Heart right ventricle (tissue), 16 donors: ENCODE measurements around the gene OPRM1. TPM values are rescaled to one million over a fixed set of nuclear protein-coding genes. Genes with fewer than 3 reads are reported as not detected.
"Not testable (repeated sequence)": the region's sequence is repeated elsewhere in the genome, so short reads cannot be mapped to it uniquely, and the experiment has no call there.

Experiments
- ATAC-seq, 8 donors: fragments of 200-7000 bp; cut with Tn5 transposase; one replicate each; pipeline ENCODE4 v1.9.1; 2020; ENCODE audit warnings: mild to moderate bottlenecking in 8 of 8, moderate library complexity in 8 of 8, moderate number of reproducible peaks in 1 of 8
- DNase-seq, 2 donors: peaks; one replicate each; pipeline ENCODE4 v3.0.0-alpha.2; 2020
- H3K27ac ChIP-seq, 10 donors: fragments of 200-600 bp; sonication (generic) in 2 of 10; one replicate each; pipeline versions ENCODE4 v1.5.0 to v1.8.0; 2020 to 2022; ENCODE audit warnings: mild to moderate bottlenecking in 3 of 10
- H3K27me3 ChIP-seq, 7 donors: fragments of 200-600 bp; one replicate each; pipeline ENCODE4 v1.8.0; 2021 to 2022; ENCODE audit warnings: mild to moderate bottlenecking in 2 of 7
- H3K36me3 ChIP-seq, 9 donors: fragments of 200-600 bp; sonication (generic) in 1 of 9; one replicate each; pipeline versions ENCODE4 v1.5.0 to v1.8.0; 2020 to 2022; ENCODE audit warnings: mild to moderate bottlenecking in 2 of 9
- H3K4me1 ChIP-seq, 9 donors: fragments of 200-600 bp; sonication (generic) in 1 of 9; one replicate each; pipeline versions ENCODE4 v1.5.0 to v1.8.0; 2020 to 2022; ENCODE audit warnings: mild to moderate bottlenecking in 4 of 9
- H3K4me3 ChIP-seq, 10 donors: fragments of 200-600 bp; sonication (generic) in 2 of 10; one replicate each; pipeline versions ENCODE4 v1.5.0 to v1.8.0; 2020 to 2022; ENCODE audit warnings: mild to moderate bottlenecking in 7 of 10, moderate library complexity in 2 of 10
- H3K9me3 ChIP-seq, 11 donors: fragments of 200-600 bp in 10 of 11; sonication (generic) in 2 of 11; one replicate each; pipeline versions ENCODE4 v1.5.0 to v1.8.0; 2013 to 2022; ENCODE audit warnings: mild to moderate bottlenecking in 2 of 11, control low read depth in 1 of 11, moderate library complexity in 1 of 11
- CTCF ChIP-seq, 9 donors: fragments of 200-600 bp; sonication (generic) in 2 of 9; IDR thresholded peaks; one replicate each; pipeline versions ENCODE4 v1.5.0 to v1.8.0; 2021 to 2022; ENCODE audit warnings: antibody characterized with exemption in 9 of 9, mild to moderate bottlenecking in 5 of 9, moderate library complexity in 1 of 9
- WGBS, 2 donors: extraction: QIAGEN DNeasy Blood & Tissue Kit; methylation state at CpG; one replicate each; pipeline ENCODE4 v1.1.7; 2013; ENCODE audit warnings: inconsistent platforms in 1 of 2; 5-methylcytosine and 5-hydroxymethylcytosine counted together
- intact Hi-C, 10 donors: fragments of 100-400 bp; cut with DNase I; formaldehyde crosslinking; loops; one replicate each; pipeline versions ENCODE4 v1.11.1 to v1.14.2; 2022
- polyA plus RNA-seq, 2 donors: library from polyadenylated mRNA; stranded (reverse); fragments of 200-250 nt; gene quantifications; one replicate each; pipeline ENCODE4 v1.2.3, GENCODE V29; 2013
- total RNA-seq, 10 donors: library from RNA; stranded (reverse); fragmentation: NEBNext Ultra II Directional in 3 of 10; extraction: Animal tissue kit (Norgen Biotek cat#: 25700) in 3 of 10; gene quantifications; one replicate each; pipeline versions ENCODE4 v1.2.1 to v1.2.4, GENCODE V29; 2021 to 2023
- donor health status: Arrhythmogenic right ventricular cardiomyopathy.
- donor health status: ischemic (EF 13 %, LVEDD 7.1; RV severe dilation, severe dysfunction).
- donor health status: healthy with polysubstance abuse.
- donor health status: DM: no; HTN: yes; CAD: no.
- donor health status: DM: no; HTN: no; CAD: no.
- donor health status: ischemic (EF 25% LVEDD 6.9; RV normal size, moderate dysfunction).
- donor health status: ischemic (EF 25% LVEDD 5.7; RV mildly dilated, moderate dysfunction).
- donor health status: healthy.
- donor health status: DM: yes; HTN: yes; CAD: no.
- donor health status: Ischemic cardiomyopathy.
- donor health status: ischemic (EF 35%, LVEDD 5.7; RV mildly dilated, moderate dysfunction).
- donor health status: nonischemic (EF 11% LVEDD 7.7; RV severe dilation, severe dysfunction).
- donor health status: DM: yes; HTN: yes; CAD: no.
- donor health status: PGD.
- donor health status: ischemic (EF 29% LVEDD 5.4; RV normal size, mild dysfunction).
- donor health status: nonischemic (EF 23%, LVEDD 6.1; RV moderate dilation, normal function).

Gene OPRM1
- total and polyA plus RNA-seq, 12 donors: not detected

DNA sequence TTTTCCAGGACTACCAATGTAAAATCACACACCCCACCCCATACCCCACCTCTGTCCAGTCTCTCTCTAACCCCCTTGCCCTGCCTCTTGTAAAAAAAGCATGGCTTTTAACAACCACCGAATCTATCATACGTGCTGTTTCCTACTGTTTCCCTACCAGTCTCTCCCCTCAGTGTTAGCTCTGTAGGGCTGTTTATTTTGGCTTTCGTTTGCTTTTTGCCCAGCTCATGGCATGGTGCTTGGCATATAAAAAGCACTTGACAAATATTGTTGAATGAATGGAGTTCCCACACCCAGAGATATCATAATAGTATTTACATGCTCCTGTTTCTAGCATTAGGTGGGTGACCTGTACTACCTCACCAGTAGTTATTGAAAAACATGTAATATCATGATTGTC is 148.2 kb downstream of the OPRM1 start:
- intact Hi-C loops: no loop called here
- H3K27me3 ChIP-seq: no peaks in the 10 kb centered on the region
- H3K36me3 ChIP-seq: no peaks in the 10 kb centered on the region
- H3K4me1 ChIP-seq: no peaks in the 10 kb centered on the region
- DNase-seq (no peak), ATAC-seq (no peak)
- peaks cover 0 to 13% (median 0%) of the 10 kb centered on the region in 11 donors for H3K9me3 ChIP-seq
- no peak overlapping the region for H3K4me3 ChIP-seq
- TF ChIP-seq CTCF (IDR thresholded peaks at IDR 0.05): no peak
- 82 to 89% methylated on average over 3 of the region's 3 CpGs for WGBS, 2 donors
- H3K27ac ChIP-seq: no peak overlapping the region

GRCh38 chr6:154187714-154188113 is 148.7 kb downstream of the OPRM1 start:
- DNase-seq (no peak), ATAC-seq (no peak)
- peaks cover 0 to 11% (median 0%) of the 10 kb centered on the region in 11 donors for H3K9me3 ChIP-seq
- no peaks in the 10 kb centered on the region for H3K4me1 ChIP-seq
- no peak overlapping the region for H3K27ac ChIP-seq
- intact Hi-C loops: no loop called here
- H3K36me3 ChIP-seq: no peaks in the 10 kb centered on the region
- no peak for TF ChIP-seq CTCF (IDR thresholded peaks at IDR 0.05)
- H3K4me3 ChIP-seq: no peak overlapping the region
- no peaks in the 10 kb centered on the region for H3K27me3 ChIP-seq

DNA sequence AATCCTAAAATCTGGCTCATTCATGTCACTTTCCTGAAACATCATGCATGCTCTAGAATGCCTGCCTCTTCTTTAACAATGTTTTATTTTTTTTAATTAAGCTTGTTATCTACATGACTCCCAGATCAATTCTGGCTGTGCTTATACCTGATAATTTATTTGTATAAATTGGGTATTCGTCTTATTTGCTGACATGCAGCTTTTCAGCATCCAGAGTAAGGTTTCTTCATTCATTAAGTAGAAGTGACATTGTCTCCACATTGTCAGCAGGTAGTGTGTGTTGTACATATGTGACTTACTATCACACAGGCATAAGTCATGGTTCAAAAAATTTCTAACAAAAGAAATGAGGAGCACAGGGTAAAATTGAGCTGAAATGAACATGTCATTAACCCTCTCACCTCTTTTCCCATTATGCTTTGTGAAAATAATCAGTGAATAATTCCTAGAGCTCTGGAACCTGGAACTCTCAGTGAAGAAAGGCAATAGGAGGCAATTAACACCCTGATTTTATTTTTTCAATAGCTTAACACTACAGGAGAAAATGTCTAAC is 157.4 kb downstream of the OPRM1 start:
- no peak for DNase-seq
- 86 to 88% methylated on average over 1 of the region's 1 CpG for WGBS, 2 donors
- ATAC-seq: no peak
- H3K4me3 ChIP-seq: no peak overlapping the region
- peaks cover 0 to 16% (median 0%) of the 10 kb centered on the region in 9 donors for H3K4me1 ChIP-seq
- intact Hi-C loops: no loop called here
- no peaks in the 10 kb centered on the region for H3K9me3 ChIP-seq
- H3K36me3 ChIP-seq: peaks cover 0 to 9% (median 0%) of the 10 kb centered on the region in 9 donors
- no peak for TF ChIP-seq CTCF (IDR thresholded peaks at IDR 0.05)
- H3K27me3 ChIP-seq: no peaks in the 10 kb centered on the region
- H3K27ac ChIP-seq: no peak overlapping the region

DNA sequence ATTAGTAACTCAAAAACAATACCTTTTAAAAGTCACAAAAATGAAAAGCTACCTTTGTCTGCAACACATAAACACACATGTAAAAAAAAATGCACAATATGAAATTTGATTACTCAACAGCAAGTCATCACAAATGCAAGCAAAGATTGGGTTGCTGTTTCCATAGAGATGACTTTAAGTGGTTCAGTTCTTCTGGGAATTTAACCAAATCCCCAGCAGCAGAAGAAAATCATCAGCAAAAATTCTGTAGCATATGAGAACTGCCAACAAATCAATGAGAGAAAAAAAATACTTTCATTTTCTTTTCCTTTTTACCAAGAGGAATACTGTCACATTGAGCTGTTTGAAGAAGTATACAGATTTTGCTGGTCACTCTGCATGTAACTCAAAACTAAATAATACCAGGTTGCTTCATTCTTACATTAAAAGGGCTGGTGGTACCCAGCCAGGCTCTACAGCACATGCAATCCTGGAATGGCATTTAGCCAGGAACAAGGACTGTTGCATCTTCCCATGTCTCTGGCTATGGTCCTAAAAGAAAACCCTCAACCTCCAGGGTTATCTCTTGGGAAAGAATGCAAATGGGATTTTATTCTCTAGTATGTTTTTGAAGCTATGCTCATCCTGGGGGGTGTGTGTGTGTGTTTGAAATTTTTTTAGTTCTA is 158.3 kb downstream of the OPRM1 start:
- DNase-seq: no peak
- Histone ChIP-seq H3K36me3 (peaks cover 0 to 9% (median 0%) of the 10 kb centered on the region in 9 donors), H3K9me3 (no peaks in the 10 kb centered on the region), H3K4me3 (no peak overlapping the region), H3K4me1 (peaks cover 0 to 19% (median 0%) of the 10 kb centered on the region in 9 donors), H3K27me3 (no peaks in the 10 kb centered on the region), H3K27ac (peak overlapping the region in 1 of 10 donors; percentile 47)
- ATAC-seq: peak in 1 of 8 donors; percentile 30
- TF ChIP-seq CTCF (IDR thresholded peaks at IDR 0.05): no peak
- intact Hi-C loops: no loop called here

- H3K36me3 ChIP-seq, H3K9me3 ChIP-seq, H3K27me3 ChIP-seq, DNase-seq, H3K4me3 ChIP-seq, intact Hi-C loops: not testable (repeated sequence)
- H3K27ac ChIP-seq: peak overlapping the region in 1 of 10 donors; percentile 44
- 93 to 99% methylated on average over 4 of the region's 4 CpGs for WGBS, 2 donors
- peak in 1 of 8 donors; percentile 20 for ATAC-seq
- H3K4me1 ChIP-seq: peaks cover 0 to 36% (median 0%) of the 10 kb centered on the region in 9 donors
These were observed 162.6 kb downstream of the OPRM1 start for GRCh38 chr6:154201688-154202087.
